A549 (cell line): Measurements from ENCODE around the gene CREBL2. TPM values are rescaled to one million over a fixed set of nuclear protein-coding genes. Genes with fewer than 3 reads are reported as not detected.

Source experiments
- ATAC-seq, 2 experiments: fragments of 200-7000 bp in 1 of 2; fragments of >200 bp in 1 of 2; cut with Nextera tagmentation in 1 of 2; cut with Tn5 transposase in 1 of 2; 3 replicates each; pipeline versions ENCODE4 v1.8.0 to v1.9.1; 2018 to 2020; ENCODE audit warnings: mild to moderate bottlenecking in 1 of 2, moderate library complexity in 1 of 2
- CTCF ChIA-PET: fragments of 300-600 bp; sonication (Branson Sonifier 250); formaldehyde crosslinking; extraction: SDS; loops from one replicate; lab custom pipeline; 2021; ENCODE audit warnings: antibody characterized with exemption, inconsistent platforms; lab: Yijun Ruan, JAX
- POLR2A ChIA-PET: fragments of 350-600 bp; formaldehyde crosslinking; extraction: SDS; loops from one replicate; lab custom pipeline; 2021; ENCODE audit warnings: antibody characterized with exemption, inconsistent platforms; lab: Yijun Ruan, JAX
- DNase-seq, 2 experiments: peaks; one replicate each; pipeline versions ENCODE4 v3.0.0 to v3.0.0-alpha.2; 2011 to 2016; ENCODE audit warnings: low read depth in 1 of 2, low spot score in 1 of 2
- FAIRE-seq: peaks from 2 replicates; lab custom pipeline; 2011; peaks lifted over from hg19 to GRCh38; lab: Jason Lieb, UNC
- H3K27ac ChIP-seq, 2 experiments: fragments of >200 bp; sonication (Bioruptor Twin); formaldehyde crosslinking; 3 replicates each; pipeline ENCODE4 v1.5.1; 2016 to 2017
- H3K4me1 ChIP-seq: fragments of >200 bp; sonication (Bioruptor Twin); formaldehyde crosslinking; 3 replicates; pipeline ENCODE4 v1.6.1; 2016
- H3K4me2 ChIP-seq: fragments of >200 bp; sonication (Bioruptor Twin); formaldehyde crosslinking; 3 replicates; pipeline ENCODE4 v1.6.1; 2016
- H3K4me3 ChIP-seq: fragments of >200 bp; sonication (Bioruptor Twin); formaldehyde crosslinking; 3 replicates; pipeline ENCODE4 v1.5.1; 2016
- H3K9me3 ChIP-seq: fragments of >200 bp; sonication (Bioruptor Twin); formaldehyde crosslinking; 3 replicates; pipeline ENCODE4 v1.6.1; 2016
- CEBPB ChIP-seq, 2 experiments: fragments of >200 bp in 1 of 2; sonication (Bioruptor Twin) in 1 of 2; formaldehyde crosslinking in 1 of 2; IDR thresholded peaks; 2 replicates each; pipeline ENCODE4 v1.6.1; 2012 to 2016
- CHD2 ChIP-seq: fragments of 150-350 bp; IDR thresholded peaks from 2 replicates; pipeline ENCODE4 v1.6.1; 2014; ENCODE audit warnings: low read length; ENCODE audit not compliant: partially characterized antibody
- FOSB ChIP-seq: fragments of 250-450 bp; sonication (Bioruptor Pico); IDR thresholded peaks from 2 replicates; pipeline ENCODE4 v1.5.0; 2020; ENCODE audit warnings: mild to moderate bottlenecking, moderate library complexity
- FOSL2 ChIP-seq, 2 experiments: fragments of 450-650 bp in 1 of 2; fragments of >200 bp in 1 of 2; sonication (Bioruptor Twin) in 1 of 2; formaldehyde crosslinking; IDR thresholded peaks; 2 replicates each; pipeline versions ENCODE4 v1.5.0 to v1.6.1; 2016 to 2020; ENCODE audit warnings: mild to moderate bottlenecking in 1 of 2, moderate library complexity in 1 of 2
- HDAC2 ChIP-seq: fragments of 200-600 bp; sonication (generic); IDR thresholded peaks from 2 replicates; pipeline ENCODE4 v1.6.1; 2016
- HMGXB4 ChIP-seq: fragments of 250-450 bp; sonication (Bioruptor Pico); IDR thresholded peaks from 2 replicates; pipeline ENCODE4 v1.5.0; 2021; ENCODE audit warnings: mild to moderate bottlenecking, moderate library complexity, borderline replicate concordance
- KDM5A ChIP-seq: fragments of 200-600 bp; sonication (generic); IDR thresholded peaks from 2 replicates; pipeline ENCODE4 v1.6.1; 2016; ENCODE audit warnings: antibody characterized with exemption, mild to moderate bottlenecking
- NPAS2 ChIP-seq: fragments of 250-450 bp; sonication (Bioruptor Pico); IDR thresholded peaks from 2 replicates; pipeline ENCODE4 v1.8.0; 2022; ENCODE audit warnings: mild to moderate bottlenecking, moderate library complexity, borderline replicate concordance
- NR3C1 ChIP-seq: fragments of >200 bp; sonication (Bioruptor Twin); formaldehyde crosslinking; IDR thresholded peaks from 3 replicates; pipeline ENCODE4 v1.6.1; 2017
- RCOR1 ChIP-seq: fragments of 150-350 bp; IDR thresholded peaks from 2 replicates; pipeline ENCODE4 v1.6.1; 2014; ENCODE audit warnings: antibody characterized with exemption, low read length, low read depth
- SMC3 ChIP-seq: fragments of >200 bp; sonication (Bioruptor Twin); formaldehyde crosslinking; IDR thresholded peaks from 3 replicates; pipeline ENCODE4 v1.6.1; 2018; ENCODE audit warnings: inconsistent platforms
- SREBF2 ChIP-seq: fragments of 450-650 bp; IDR thresholded peaks from 2 replicates; pipeline ENCODE4 v1.6.1; 2014; ENCODE audit warnings: mild to moderate bottlenecking, moderate library complexity
- USF2 ChIP-seq: fragments of 450-650 bp; IDR thresholded peaks from 2 replicates; pipeline ENCODE4 v1.6.1; 2014; ENCODE audit warnings: antibody characterized with exemption
- WGBS: methylation state at CpG from one replicate; pipeline ENCODE4 v1.1.6; 2017; ENCODE audit errors: missing lambda C conversion rate; 5-methylcytosine and 5-hydroxymethylcytosine counted together
- polyA plus RNA-seq, 4 experiments: library from polyadenylated mRNA; depleted of rRNA in 3 of 4; stranded (reverse); fragments of >200 nt; fragmentation: RNase III in 1 of 4; extraction: RNeasy Plus Mini Kit Qiagen cat#74134 plus additional on column Dnase treatment in 1 of 4; gene quantifications; 2 replicates in 3 of 4; 3 replicates in 1 of 4; pipeline ENCODE4 v1.2.3, GENCODE V29; 2011 to 2017
- TF ChIP-seq, protein P1 (sequence below): IDR thresholded peaks from 2 replicates; pipeline ENCODE4 v1.6.1; 2012
- TF ChIP-seq, protein P2 (sequence below): fragments of 200-600 bp; sonication (generic); IDR thresholded peaks from 2 replicates; pipeline ENCODE4 v1.6.1; 2016; ENCODE audit warnings: antibody characterized with exemption, mild to moderate bottlenecking, moderate library complexity

Gene CREBL2
- polyA plus RNA-seq, 2 of the 4 experiments (the other 2 are of a cell fraction) = 24.3 to 31.4 TPM

DNA sequence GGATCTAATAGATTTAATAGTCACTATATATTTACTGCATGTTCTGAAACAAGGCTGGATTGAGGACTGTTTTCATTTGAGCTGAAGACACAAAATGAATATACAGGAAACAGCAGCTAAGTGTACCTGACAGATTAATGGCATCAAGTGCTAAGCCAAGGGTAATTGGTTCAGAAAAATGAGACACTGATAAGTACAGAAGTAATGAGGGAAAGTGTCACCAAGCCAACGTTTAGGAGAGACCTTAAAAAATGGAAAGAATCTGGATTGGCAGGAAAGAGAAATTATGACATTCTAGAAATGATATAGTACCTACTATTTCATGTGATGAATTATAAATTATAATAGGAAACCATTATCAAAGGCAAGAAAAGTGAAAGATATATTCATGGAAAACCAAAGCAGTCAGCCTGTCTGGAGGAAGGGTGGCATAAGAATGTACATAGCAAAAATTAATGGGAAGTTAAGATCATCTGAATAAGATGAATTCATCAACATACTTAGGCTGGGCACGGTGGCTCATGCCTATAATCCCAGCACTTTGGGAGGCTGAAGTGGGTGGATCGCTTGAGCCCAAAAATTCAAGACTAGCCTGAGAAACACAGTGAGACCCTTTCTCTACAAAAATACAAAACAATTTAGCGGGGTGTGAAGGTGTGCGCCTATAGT, 28.0 kb upstream of the CREBL2 start (continued):
- no peak for TF ChIP-seq HMGXB4
- TF ChIP-seq, protein P1, sequence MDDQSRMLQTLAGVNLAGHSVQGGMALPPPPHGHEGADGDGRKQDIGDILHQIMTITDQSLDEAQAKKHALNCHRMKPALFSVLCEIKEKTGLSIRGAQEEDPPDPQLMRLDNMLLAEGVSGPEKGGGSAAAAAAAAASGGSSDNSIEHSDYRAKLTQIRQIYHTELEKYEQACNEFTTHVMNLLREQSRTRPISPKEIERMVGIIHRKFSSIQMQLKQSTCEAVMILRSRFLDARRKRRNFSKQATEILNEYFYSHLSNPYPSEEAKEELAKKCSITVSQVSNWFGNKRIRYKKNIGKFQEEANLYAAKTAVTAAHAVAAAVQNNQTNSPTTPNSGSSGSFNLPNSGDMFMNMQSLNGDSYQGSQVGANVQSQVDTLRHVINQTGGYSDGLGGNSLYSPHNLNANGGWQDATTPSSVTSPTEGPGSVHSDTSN = no peak
- TF ChIP-seq KDM5A = no peak
- no peak for TF ChIP-seq SREBF2
- no peak for TF ChIP-seq FOSL2 (IDR thresholded peaks at IDR 0.05)
- no peak for TF ChIP-seq FOSL2 (CRISPR knock-in tag; IDR thresholded peaks at IDR 0.05)
- TF ChIP-seq RCOR1 = no peak

DNA sequence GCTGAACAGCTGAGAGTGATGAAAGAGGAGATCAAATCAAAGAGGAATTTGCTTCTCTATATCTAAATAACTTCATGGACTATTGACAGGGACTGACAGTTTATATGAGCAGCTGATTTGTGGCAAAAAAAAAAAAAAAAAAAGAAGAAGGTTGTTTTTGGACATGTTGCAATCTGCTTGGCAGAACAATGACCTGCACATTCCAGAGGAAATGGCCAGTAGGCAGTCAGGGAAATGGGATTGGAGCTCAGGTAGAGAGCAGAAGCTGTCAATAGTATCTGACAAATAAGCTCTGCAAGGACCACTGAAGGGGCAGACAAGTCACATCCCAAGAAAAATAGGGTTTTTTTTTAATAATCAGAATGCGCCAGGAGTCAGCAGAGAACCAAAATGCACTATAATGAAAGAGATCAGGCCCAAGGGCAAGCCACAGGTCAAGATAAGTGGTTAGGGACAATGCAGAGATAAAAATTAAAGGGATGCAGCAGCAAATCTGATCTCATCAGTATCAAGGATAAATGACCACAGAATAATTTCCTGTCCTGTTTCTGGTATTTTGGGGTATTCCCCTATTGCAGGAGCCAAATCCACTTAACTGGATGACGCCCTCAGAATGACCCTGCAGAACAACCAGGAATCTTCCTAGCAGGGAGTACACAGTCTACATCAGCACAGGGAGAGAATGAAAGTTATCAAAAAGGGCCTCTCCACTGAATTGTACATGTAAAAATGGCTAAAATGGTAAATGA, 26.4 kb upstream of the CREBL2 start:
- no peak for FAIRE-seq
- TF ChIP-seq CEBPB (IDR thresholded peaks at IDR 0.05) = peak; percentile 53 to 72; a peak in 3 of 4 replicates
- no peak for TF ChIP-seq CHD2
- TF ChIP-seq FOSL2 (IDR thresholded peaks at IDR 0.05) = no peak
- TF ChIP-seq FOSL2 (CRISPR knock-in tag; IDR thresholded peaks at IDR 0.05) = no peak
- no peak for DNase-seq
- H3K4me2 ChIP-seq = peak overlapping the region; percentile 43
- ATAC-seq = no peak
- ChIA-PET POLR2A (interaction anchor here (0.7 kb wide), 1 partner anchor 26 kb away, joined by 5 read pairs; the partner anchor contains the start of gene CREBL2), CTCF (interaction anchor here (0.6 to 1.3 kb wide), 5 partner anchors 16 to 160 kb away, joined by 3 read pairs; no protein-coding TSS in a partner anchor)
- H3K4me1 ChIP-seq = peaks cover 45% of the 10 kb centered on the region
- no peaks in the 10 kb centered on the region for H3K9me3 ChIP-seq
- peak overlapping the region; percentile 89 to 92 for H3K27ac ChIP-seq
- no peak overlapping the region for H3K4me3 ChIP-seq
- 85% methylated on average over 2 of the region's 2 CpGs for WGBS

GRCh38 chr12:12586879-12587675, 24.6 kb upstream of the CREBL2 start:
- H3K4me2 ChIP-seq = no peak overlapping the region
- no peak for FAIRE-seq

More at GRCh38 chr12:12586879-12587675, 24.6 kb upstream of the CREBL2 start:
- CTCF ChIA-PET = interaction anchor here (2.0 to 2.4 kb wide), 2 partner anchors 23 to 68 kb away, joined by 4 to 14 read pairs; partner anchors contain the start of gene DUSP16
- H3K9me3 ChIP-seq = no peaks in the 10 kb centered on the region
- H3K4me1 ChIP-seq = peaks cover 41% of the 10 kb centered on the region
- POLR2A ChIA-PET = no interaction called here
- ATAC-seq (no peak), DNase-seq (no peak)
- TF ChIP-seq FOSB (CRISPR knock-in tag) (no peak), SMC3 (no peak), FOSL2 (IDR thresholded peaks at IDR 0.05) (no peak), FOSL2 (CRISPR knock-in tag; IDR thresholded peaks at IDR 0.05) (no peak), HDAC2 (no peak), NPAS2 (CRISPR knock-in tag) (no peak), NR3C1 (no peak), USF2 (no peak)
- TF ChIP-seq, protein P1 = no peak
- TF ChIP-seq, protein P2, sequence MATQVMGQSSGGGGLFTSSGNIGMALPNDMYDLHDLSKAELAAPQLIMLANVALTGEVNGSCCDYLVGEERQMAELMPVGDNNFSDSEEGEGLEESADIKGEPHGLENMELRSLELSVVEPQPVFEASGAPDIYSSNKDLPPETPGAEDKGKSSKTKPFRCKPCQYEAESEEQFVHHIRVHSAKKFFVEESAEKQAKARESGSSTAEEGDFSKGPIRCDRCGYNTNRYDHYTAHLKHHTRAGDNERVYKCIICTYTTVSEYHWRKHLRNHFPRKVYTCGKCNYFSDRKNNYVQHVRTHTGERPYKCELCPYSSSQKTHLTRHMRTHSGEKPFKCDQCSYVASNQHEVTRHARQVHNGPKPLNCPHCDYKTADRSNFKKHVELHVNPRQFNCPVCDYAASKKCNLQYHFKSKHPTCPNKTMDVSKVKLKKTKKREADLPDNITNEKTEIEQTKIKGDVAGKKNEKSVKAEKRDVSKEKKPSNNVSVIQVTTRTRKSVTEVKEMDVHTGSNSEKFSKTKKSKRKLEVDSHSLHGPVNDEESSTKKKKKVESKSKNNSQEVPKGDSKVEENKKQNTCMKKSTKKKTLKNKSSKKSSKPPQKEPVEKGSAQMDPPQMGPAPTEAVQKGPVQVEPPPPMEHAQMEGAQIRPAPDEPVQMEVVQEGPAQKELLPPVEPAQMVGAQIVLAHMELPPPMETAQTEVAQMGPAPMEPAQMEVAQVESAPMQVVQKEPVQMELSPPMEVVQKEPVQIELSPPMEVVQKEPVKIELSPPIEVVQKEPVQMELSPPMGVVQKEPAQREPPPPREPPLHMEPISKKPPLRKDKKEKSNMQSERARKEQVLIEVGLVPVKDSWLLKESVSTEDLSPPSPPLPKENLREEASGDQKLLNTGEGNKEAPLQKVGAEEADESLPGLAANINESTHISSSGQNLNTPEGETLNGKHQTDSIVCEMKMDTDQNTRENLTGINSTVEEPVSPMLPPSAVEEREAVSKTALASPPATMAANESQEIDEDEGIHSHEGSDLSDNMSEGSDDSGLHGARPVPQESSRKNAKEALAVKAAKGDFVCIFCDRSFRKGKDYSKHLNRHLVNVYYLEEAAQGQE = no peak
- H3K27ac ChIP-seq = peak overlapping the region; percentile 89 to 92; a peak in 5 of 6 replicates
- no peak overlapping the region for H3K4me3 ChIP-seq
- 68% methylated on average over 8 of the region's 8 CpGs for WGBS
